Activated B cell treated with CpG ODN at 0.5 μM for 24 hours (primary cell): ENCODE results near the gene CNTNAP2. TPM values are rescaled to one million over a fixed set of nuclear protein-coding genes. Genes with fewer than 3 reads are reported as not detected.

Experiments
- ATAC-seq: fragments of 200-7000 bp; cut with Tn5 transposase; one replicate; pipeline ENCODE4 v1.10.0; 2021; ENCODE audit warnings: low read depth, mild to moderate bottlenecking, moderate library complexity
- CTCF ChIA-PET: fragments of 350-600 bp; sonication (Branson Sonifier 250); formaldehyde crosslinking; loops from one replicate; lab custom pipeline; 2021; ENCODE audit warnings: antibody characterized with exemption; lab: Charles Lee
- POLR2A ChIA-PET: fragments of 350-600 bp; sonication (Branson Sonifier 250); formaldehyde crosslinking; loops from one replicate; lab custom pipeline; 2021; ENCODE audit warnings: antibody characterized with exemption; lab: Charles Lee
- DNase-seq: peaks from one replicate; pipeline ENCODE4 v3.0.0; 2022
- H3K27ac Mint-ChIP-seq: one replicate; pipeline ENCODE4 v1.8.0; 2020; ENCODE audit warnings: mixed read lengths
- H3K27me3 Mint-ChIP-seq: one replicate; pipeline ENCODE4 v1.8.0; 2021; ENCODE audit warnings: mixed read lengths
- H3K36me3 Mint-ChIP-seq: one replicate; pipeline ENCODE4 v1.8.0; 2021; ENCODE audit warnings: low read depth, mixed read lengths
- H3K4me1 Mint-ChIP-seq: one replicate; pipeline ENCODE4 v1.8.0; 2021; ENCODE audit warnings: mixed read lengths
- H3K4me3 Mint-ChIP-seq: one replicate; pipeline ENCODE4 v1.8.0; 2020; ENCODE audit warnings: mild to moderate bottlenecking, mixed read lengths
- H3K9me3 Mint-ChIP-seq: one replicate; pipeline ENCODE4 v1.8.0; 2020; ENCODE audit warnings: mixed read lengths
- intact Hi-C: fragments of 100-400 bp; cut with micrococcal nuclease; formaldehyde crosslinking; loops from one replicate; pipeline ENCODE4 v1.15.1; 2024
- total RNA-seq: library from RNA; stranded (reverse); gene quantifications from 2 replicates; pipeline ENCODE4 v1.2.3, GENCODE V29; 2022
- TF ChIP-seq, protein P1 (sequence below): fragments of 200-600 bp; IDR thresholded peaks from one replicate; pipeline ENCODE4 v1.8.0; 2022; ENCODE audit warnings: antibody characterized with exemption, mild to moderate bottlenecking

CNTNAP2 gene
- total RNA-seq, 1 donor from 2014 or later = 0.84 TPM

DNA sequence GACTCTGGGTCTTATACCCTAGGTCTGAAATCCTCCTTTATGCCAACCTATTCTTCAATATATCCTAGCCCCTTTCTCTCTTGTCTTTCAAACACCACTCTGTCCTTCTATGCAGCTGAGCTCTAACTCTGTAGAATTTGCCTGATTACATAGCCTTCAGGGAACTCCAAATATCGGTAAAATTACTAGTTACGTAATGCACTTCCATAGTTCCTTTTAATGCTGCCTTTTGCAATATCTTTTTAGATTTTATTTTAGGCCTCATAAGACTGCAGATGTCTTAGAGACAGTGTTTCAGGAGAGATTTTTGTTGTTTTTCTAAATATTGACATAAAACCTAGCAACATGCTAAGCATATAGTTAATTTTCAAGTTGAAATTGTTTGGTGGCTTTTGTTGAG lies 924.8 kb downstream of the CNTNAP2 start:
- DNase-seq (no peak), ATAC-seq (no peak)
- peaks cover 4% of the 10 kb centered on the region for H3K9me3 Mint-ChIP-seq
- H3K4me1 Mint-ChIP-seq = no peaks in the 10 kb centered on the region
- TF ChIP-seq, protein P1, sequence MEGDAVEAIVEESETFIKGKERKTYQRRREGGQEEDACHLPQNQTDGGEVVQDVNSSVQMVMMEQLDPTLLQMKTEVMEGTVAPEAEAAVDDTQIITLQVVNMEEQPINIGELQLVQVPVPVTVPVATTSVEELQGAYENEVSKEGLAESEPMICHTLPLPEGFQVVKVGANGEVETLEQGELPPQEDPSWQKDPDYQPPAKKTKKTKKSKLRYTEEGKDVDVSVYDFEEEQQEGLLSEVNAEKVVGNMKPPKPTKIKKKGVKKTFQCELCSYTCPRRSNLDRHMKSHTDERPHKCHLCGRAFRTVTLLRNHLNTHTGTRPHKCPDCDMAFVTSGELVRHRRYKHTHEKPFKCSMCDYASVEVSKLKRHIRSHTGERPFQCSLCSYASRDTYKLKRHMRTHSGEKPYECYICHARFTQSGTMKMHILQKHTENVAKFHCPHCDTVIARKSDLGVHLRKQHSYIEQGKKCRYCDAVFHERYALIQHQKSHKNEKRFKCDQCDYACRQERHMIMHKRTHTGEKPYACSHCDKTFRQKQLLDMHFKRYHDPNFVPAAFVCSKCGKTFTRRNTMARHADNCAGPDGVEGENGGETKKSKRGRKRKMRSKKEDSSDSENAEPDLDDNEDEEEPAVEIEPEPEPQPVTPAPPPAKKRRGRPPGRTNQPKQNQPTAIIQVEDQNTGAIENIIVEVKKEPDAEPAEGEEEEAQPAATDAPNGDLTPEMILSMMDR = no peak
- POLR2A ChIA-PET = no interaction called here
- H3K27ac Mint-ChIP-seq = no peak overlapping the region
- H3K27me3 Mint-ChIP-seq = no peaks in the 10 kb centered on the region
- intact Hi-C loops = no loop called here
- no peaks in the 10 kb centered on the region for H3K36me3 Mint-ChIP-seq
- no peak overlapping the region for H3K4me3 Mint-ChIP-seq
- CTCF ChIA-PET = no interaction called here

DNA sequence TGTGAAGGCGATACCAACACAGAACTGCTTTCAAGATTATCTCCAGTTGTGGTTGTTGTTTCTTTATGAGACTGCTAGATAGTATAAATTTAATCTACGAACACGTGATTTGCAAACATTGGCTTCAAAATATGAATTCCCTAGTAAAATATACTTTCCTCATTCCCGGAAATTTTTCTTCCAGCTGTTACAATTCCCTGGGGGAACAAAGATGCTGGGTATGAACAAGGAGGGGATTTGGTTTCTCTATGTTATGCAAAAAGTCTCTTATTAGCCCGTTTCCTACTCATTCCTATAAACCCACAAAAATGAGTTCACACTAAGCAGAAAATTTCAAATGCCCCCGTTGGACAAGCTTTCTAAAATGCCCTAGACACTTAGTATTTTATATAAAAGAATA lies 928.3 kb downstream of the CNTNAP2 start:
- Mint-ChIP-seq H3K27me3 (no peaks in the 10 kb centered on the region), H3K27ac (no peak overlapping the region), H3K9me3 (peaks cover 4% of the 10 kb centered on the region), H3K4me3 (no peak overlapping the region), H3K36me3 (no peaks in the 10 kb centered on the region), H3K4me1 (no peaks in the 10 kb centered on the region)
- TF ChIP-seq, protein P1 = no peak
- no peak for ATAC-seq
- intact Hi-C loops = no loop called here
- DNase-seq = no peak
- ChIA-PET POLR2A (no interaction called here), CTCF (no interaction called here)

DNA sequence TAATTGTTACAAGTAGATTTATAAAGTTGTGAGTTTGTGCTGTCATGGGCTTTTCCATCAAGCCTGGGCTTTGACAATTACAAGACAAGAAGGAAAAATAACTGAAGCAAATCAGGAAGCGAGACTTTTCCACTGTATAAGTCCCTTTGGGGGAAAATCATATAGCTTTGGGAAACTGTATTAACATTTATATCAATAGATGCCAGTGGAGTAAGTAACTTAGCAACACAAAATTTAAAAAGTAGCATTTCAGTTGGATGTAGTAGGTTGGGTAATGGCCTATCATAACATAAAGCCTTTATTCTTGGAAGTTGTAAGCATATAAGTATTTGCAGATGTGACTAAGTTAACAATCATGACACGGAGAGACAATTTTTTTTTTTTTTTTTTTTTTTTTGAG lies 931.1 kb downstream of the CNTNAP2 start:
- Mint-ChIP-seq H3K9me3 (peaks cover 4% of the 10 kb centered on the region), H3K36me3 (no peaks in the 10 kb centered on the region), H3K27ac (no peak overlapping the region), H3K4me1 (no peaks in the 10 kb centered on the region), H3K4me3 (no peak overlapping the region), H3K27me3 (no peaks in the 10 kb centered on the region)
- TF ChIP-seq, protein P1 = no peak
- intact Hi-C loops = no loop called here
- ATAC-seq (no peak), DNase-seq (no peak)
- ChIA-PET POLR2A (no interaction called here), CTCF (no interaction called here)

DNA sequence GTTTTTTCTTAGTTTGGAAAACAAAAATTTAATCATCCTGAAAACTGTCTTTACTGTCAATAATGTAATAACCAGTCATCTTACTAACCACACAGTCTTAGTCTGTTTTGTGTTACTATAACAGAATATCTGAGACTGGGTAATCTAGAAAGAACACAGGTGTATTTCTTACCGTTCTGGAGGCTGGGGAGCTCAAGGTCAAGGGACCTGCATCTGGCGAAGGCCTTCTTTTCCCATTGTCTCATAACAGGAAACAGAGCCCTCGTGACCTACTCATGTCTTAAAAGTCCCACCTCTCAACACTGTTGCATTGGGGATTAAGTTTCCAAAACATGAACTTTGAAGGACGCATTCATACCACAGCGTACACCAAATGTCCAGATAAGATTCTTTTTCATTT lies 932.3 kb downstream of the CNTNAP2 start:
- H3K4me1 Mint-ChIP-seq = no peaks in the 10 kb centered on the region
- TF ChIP-seq, protein P1 = no peak
- no peak overlapping the region for H3K4me3 Mint-ChIP-seq
- H3K36me3 Mint-ChIP-seq = no peaks in the 10 kb centered on the region
- peaks cover 2% of the 10 kb centered on the region for H3K9me3 Mint-ChIP-seq
- H3K27ac Mint-ChIP-seq = no peak overlapping the region
- no peak for ATAC-seq
- intact Hi-C loops = no loop called here
- no peak for DNase-seq
- no peaks in the 10 kb centered on the region for H3K27me3 Mint-ChIP-seq
- ChIA-PET CTCF (no interaction called here), POLR2A (no interaction called here)

DNA sequence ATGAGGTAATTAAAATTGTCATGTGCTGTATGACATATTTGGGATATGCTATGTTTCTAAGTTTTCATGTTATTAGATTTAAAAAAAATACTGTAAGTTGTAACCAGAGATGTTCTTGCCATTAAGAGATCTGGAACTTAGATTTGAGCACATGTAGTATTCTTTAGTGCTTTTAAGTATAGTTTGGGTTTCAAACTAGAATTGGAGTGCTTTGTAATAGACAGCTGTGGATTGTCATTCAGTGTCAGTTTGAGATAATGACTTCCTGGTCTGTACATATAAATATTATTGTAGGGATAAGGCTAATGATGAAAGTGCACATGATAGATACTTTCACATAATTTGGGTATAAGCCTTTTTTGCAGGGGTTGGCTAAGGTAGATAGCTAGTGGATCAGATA lies 936.2 kb downstream of the CNTNAP2 start:
- TF ChIP-seq, protein P1 = no peak
- H3K36me3 Mint-ChIP-seq = no peaks in the 10 kb centered on the region
- ChIA-PET POLR2A (no interaction called here), CTCF (no interaction called here)
- DNase-seq (no peak), ATAC-seq (no peak)
- H3K9me3 Mint-ChIP-seq = no peaks in the 10 kb centered on the region
- no peak overlapping the region for H3K27ac Mint-ChIP-seq
- no peak overlapping the region for H3K4me3 Mint-ChIP-seq
- H3K4me1 Mint-ChIP-seq = no peaks in the 10 kb centered on the region
- intact Hi-C loops = no loop called here
- no peaks in the 10 kb centered on the region for H3K27me3 Mint-ChIP-seq
